H1 (cell line): Measurements from ENCODE around the gene USPL1. TPM values are rescaled to one million over a fixed set of nuclear protein-coding genes. Genes with fewer than 3 reads are reported as not detected.

Source experiments
- CTCF ChIA-PET: fragments of 300-600 bp; sonication (Branson Sonifier 250); formaldehyde crosslinking; loops from one replicate; lab custom pipeline; 2021; ENCODE audit not compliant: partially characterized antibody; lab: Charles Lee
- POLR2A ChIA-PET: fragments of 300-600 bp; sonication (Branson Sonifier 250); formaldehyde crosslinking; loops from one replicate; lab custom pipeline; 2021; ENCODE audit warnings: inconsistent platforms; ENCODE audit not compliant: partially characterized antibody; lab: Charles Lee
- DNase-seq, 2 experiments: peaks; one replicate each; pipeline versions ENCODE4 v3.0.0 to v3.0.0-alpha.2; 2010 to 2022; ENCODE audit warnings: low spot score in 2 of 2, low read depth in 1 of 2, mixed read lengths in 1 of 2
- FAIRE-seq: peaks from 2 replicates; lab custom pipeline; 2011; peaks lifted over from hg19 to GRCh38; lab: Jason Lieb, UNC
- H2AFZ ChIP-seq: 2 replicates; pipeline ENCODE4 v1.8.1; 2012; ENCODE audit warnings: low read length, inconsistent platforms
- H2AK5ac ChIP-seq: 2 replicates; pipeline ENCODE4 v1.6.1; 2013; ENCODE audit warnings: low read depth, low read length
- H2BK120ac ChIP-seq: replicated peaks from 2 replicates; pipeline ENCODE3; 2013; ENCODE audit warnings: low read depth, low read length, inconsistent platforms
- H2BK12ac ChIP-seq: 2 replicates; pipeline ENCODE4 v1.6.1; 2013; ENCODE audit warnings: low read depth, low read length
- H2BK15ac ChIP-seq: 2 replicates; pipeline ENCODE4 v1.6.1; 2013; ENCODE audit warnings: low read length
- H2BK20ac ChIP-seq: 2 replicates; pipeline ENCODE4 v1.6.1; 2013; ENCODE audit warnings: low read length
- H2BK5ac ChIP-seq: 2 replicates; pipeline ENCODE4 v1.6.1; 2013; ENCODE audit warnings: low read depth, low read length
- H3K14ac ChIP-seq: 2 replicates; pipeline ENCODE4 v1.6.1; 2013; ENCODE audit warnings: inconsistent platforms; ENCODE audit not compliant: insufficient read length
- H3K18ac ChIP-seq: 2 replicates; pipeline ENCODE4 v1.6.1; 2013; ENCODE audit warnings: low read length; ENCODE audit errors: extremely low read depth
- H3K23ac ChIP-seq: 2 replicates; pipeline ENCODE4 v1.6.1; 2013; ENCODE audit warnings: inconsistent platforms; ENCODE audit not compliant: insufficient read length
- H3K23me2 ChIP-seq: 2 replicates; pipeline ENCODE4 v1.6.1; 2013; ENCODE audit warnings: low read depth, low read length
- H3K27ac ChIP-seq: 2 replicates; pipeline ENCODE4 v1.6.1; 2011; ENCODE audit warnings: low read depth, low read length, inconsistent platforms
- H3K27me3 ChIP-seq, 4 experiments: replicated peaks in 1 of 4; 1 replicate in 1 of 4; 2 replicates in 3 of 4; pipeline versions ENCODE4 v1.6.1 to v1.8.1; 2011 to 2013; ENCODE audit warnings: low read length in 3 of 4, mild to moderate bottlenecking in 3 of 4, inconsistent platforms in 2 of 4, mixed read lengths in 2 of 4, moderate library complexity in 1 of 4; ENCODE audit not compliant: control insufficient read depth in 3 of 4, insufficient read depth in 3 of 4; ENCODE audit errors: extremely low read depth in 1 of 4
- H3K36me3 ChIP-seq, 4 experiments: 2 replicates each; pipeline versions ENCODE4 v1.6.1 to v1.8.1; 2011 to 2013; ENCODE audit warnings: mild to moderate bottlenecking in 4 of 4, low read length in 3 of 4, moderate library complexity in 2 of 4, control low read depth in 1 of 4, inconsistent platforms in 1 of 4; ENCODE audit not compliant: insufficient read depth in 4 of 4, control insufficient read depth in 2 of 4
- H3K4ac ChIP-seq: replicated peaks from 2 replicates; pipeline ENCODE3; 2013; ENCODE audit warnings: low read length, low read depth, mixed read lengths, inconsistent platforms; ENCODE audit not compliant: insufficient read length
- H3K4me1 ChIP-seq, 4 experiments: replicated peaks in 1 of 4; 1 replicate in 1 of 4; 2 replicates in 3 of 4; pipeline versions ENCODE4 v1.6.1 to v1.8.1; 2011 to 2013; ENCODE audit warnings: low read length in 3 of 4, inconsistent platforms in 2 of 4, mixed read lengths in 1 of 4; ENCODE audit not compliant: insufficient read depth in 4 of 4, control insufficient read depth in 3 of 4
- H3K4me2 ChIP-seq, 2 experiments: 2 replicates each; pipeline versions ENCODE4 v1.6.1 to v1.8.1; 2011 to 2013; ENCODE audit warnings: low read depth in 2 of 2, low read length in 2 of 2, control low read depth in 1 of 2, inconsistent platforms in 1 of 2, mild to moderate bottlenecking in 1 of 2; ENCODE audit not compliant: insufficient read depth in 1 of 2
- H3K4me3 ChIP-seq, 4 experiments: fragments of 200-600, 300-600 bp in 1 of 4; sonication (generic), shearing (Covaris generic), sonication (Bioruptor Twin) in 1 of 4; 2 replicates each; pipeline versions ENCODE4 v1.5.1 to v1.8.1; 2011 to 2016; ENCODE audit warnings: low read length in 4 of 4, low read depth in 3 of 4, control low read depth in 2 of 4, inconsistent platforms in 2 of 4, mild to moderate bottlenecking in 2 of 4, mixed read lengths in 1 of 4, moderate library complexity in 1 of 4; ENCODE audit not compliant: insufficient read depth in 2 of 4; ENCODE audit errors: extremely low read depth in 1 of 4
- H3K56ac ChIP-seq: replicated peaks from 2 replicates; pipeline ENCODE3; 2013; ENCODE audit warnings: low read depth, mild to moderate bottlenecking, mixed read lengths, low read length, inconsistent platforms; ENCODE audit not compliant: insufficient read length
- H3K79me1 ChIP-seq: 2 replicates; pipeline ENCODE4 v1.6.1; 2013; ENCODE audit warnings: low read depth, low read length, control low read depth
- H3K79me2 ChIP-seq, 2 experiments: 2 replicates each; pipeline versions ENCODE4 v1.6.1 to v1.8.1; 2012 to 2013; ENCODE audit warnings: low read length in 2 of 2, mild to moderate bottlenecking in 2 of 2, inconsistent platforms in 1 of 2; ENCODE audit not compliant: insufficient read depth in 2 of 2, control insufficient read depth in 1 of 2
- H3K9ac ChIP-seq, 4 experiments: replicated peaks in 1 of 4; 1 replicate in 1 of 4; 2 replicates in 3 of 4; pipeline versions ENCODE4 v1.6.1 to v1.8.1; 2011 to 2013; ENCODE audit warnings: low read depth in 3 of 4, low read length in 3 of 4, control low read depth in 2 of 4, mild to moderate bottlenecking in 2 of 4, moderate library complexity in 2 of 4, inconsistent platforms in 1 of 4; ENCODE audit errors: extremely low read depth in 1 of 4
- H3K9me3 ChIP-seq, 2 experiments: 2 replicates each; pipeline versions ENCODE4 v1.6.1 to v1.8.1; 2012 to 2013; ENCODE audit warnings: mild to moderate bottlenecking in 2 of 2, moderate library complexity in 2 of 2, control low read depth in 1 of 2, inconsistent platforms in 1 of 2, low read depth in 1 of 2, low read length in 1 of 2, mixed read lengths in 1 of 2; ENCODE audit not compliant: insufficient read depth in 2 of 2
- H4K20me1 ChIP-seq, 2 experiments: replicated peaks in 1 of 2; 2 replicates each; pipeline versions ENCODE3 to v1.8.1; 2011 to 2013; ENCODE audit warnings: inconsistent platforms in 2 of 2, low read length in 2 of 2, mild to moderate bottlenecking in 1 of 2; ENCODE audit not compliant: insufficient read depth in 2 of 2, control insufficient read depth in 1 of 2
- H4K5ac ChIP-seq: 2 replicates; pipeline ENCODE4 v1.6.1; 2013; ENCODE audit warnings: low read length, low read depth, mixed read lengths, inconsistent platforms; ENCODE audit not compliant: insufficient read length
- H4K8ac ChIP-seq: 2 replicates; pipeline ENCODE4 v1.8.0; 2013; ENCODE audit warnings: mild to moderate bottlenecking, moderate library complexity, low read length, inconsistent platforms; ENCODE audit not compliant: insufficient read depth; ENCODE audit errors: extremely low read depth
- H4K91ac ChIP-seq: replicated peaks from 2 replicates; pipeline ENCODE3; 2013; ENCODE audit warnings: low read length, mixed read lengths, inconsistent platforms; ENCODE audit not compliant: insufficient read length
- ATF2 ChIP-seq: IDR thresholded peaks from 2 replicates; pipeline ENCODE4 v1.6.1; 2012; ENCODE audit warnings: low read length, inconsistent platforms
- CEBPB ChIP-seq: IDR thresholded peaks from 2 replicates; pipeline ENCODE4 v1.6.1; 2012; ENCODE audit warnings: low read depth, low read length
- CHD1 ChIP-seq: IDR thresholded peaks from 2 replicates; pipeline ENCODE4 v1.6.1; 2012; ENCODE audit warnings: low read depth, low read length, improper control_type of control experiment
- E2F6 ChIP-seq: IDR thresholded peaks from 2 replicates; pipeline ENCODE4 v1.6.1; 2012; ENCODE audit warnings: inconsistent platforms
- JUN ChIP-seq: IDR thresholded peaks from 2 replicates; pipeline ENCODE4 v1.6.1; 2011; ENCODE audit warnings: low read depth, mild to moderate bottlenecking, improper control_type of control experiment, low read length
- KDM4A ChIP-seq: IDR thresholded peaks from one replicate; pipeline ENCODE4 v1.7.1; 2012; ENCODE audit warnings: low read depth, mild to moderate bottlenecking, moderate library complexity, low read length, inconsistent platforms; ENCODE audit not compliant: severe bottlenecking
- POLR2AphosphoS5 ChIP-seq: IDR thresholded peaks from 2 replicates; pipeline ENCODE4 v1.6.1; 2011; ENCODE audit warnings: low read depth, low read length
- RBBP5 ChIP-seq: IDR thresholded peaks from 2 replicates; pipeline ENCODE4 v1.7.1; 2012; ENCODE audit warnings: low read depth, mild to moderate bottlenecking, inconsistent platforms, low read length, moderate library complexity, borderline replicate concordance
- SAP30 ChIP-seq: fragments of 300-600 bp; sonication (generic); IDR thresholded peaks from 2 replicates; pipeline ENCODE4 v1.7.1; 2012; ENCODE audit warnings: low read length, moderate library complexity, mild to moderate bottlenecking, inconsistent platforms; ENCODE audit not compliant: insufficient read depth, insufficient replicate concordance
- TAF7 ChIP-seq: optimal IDR thresholded peaks from 2 replicates; pipeline ENCODE3; 2011; ENCODE audit warnings: low read depth, mild to moderate bottlenecking, inconsistent platforms, low read length, moderate library complexity, borderline replicate concordance
- YY1 ChIP-seq: IDR thresholded peaks from 2 replicates; pipeline ENCODE4 v1.6.1; 2011; ENCODE audit warnings: low read depth, mild to moderate bottlenecking, low read length
- WGBS, 2 experiments: shearing (Covaris generic) in 1 of 2; methylation state at CpG; one replicate each; pipeline versions ENCODE4 v1.1.6 to v1.1.7; 2013 to 2015; ENCODE audit warnings: low lambda C conversion rate in 2 of 2, mixed read lengths in 2 of 2, inconsistent platforms in 1 of 2, low coverage in 1 of 2, missing lambda C conversion rate in 1 of 2; ENCODE audit not compliant: insufficient replicate concordance in 2 of 2, insufficient coverage in 1 of 2, insufficient read length in 1 of 2; ENCODE audit errors: extremely low coverage in 1 of 2, missing lambda C conversion rate in 1 of 2; 5-methylcytosine and 5-hydroxymethylcytosine counted together
- polyA plus RNA-seq, 7 experiments: library from polyadenylated mRNA; depleted of rRNA in 3 of 7; stranded (reverse) in 5 of 7; unstranded in 2 of 7; fragments of >200 nt in 5 of 7; fragments of 200-250 nt in 2 of 7; gene quantifications; 1 replicate in 5 of 7; 2 replicates in 1 of 7; 4 replicates in 1 of 7; pipeline versions ENCODE4 v1.2.1 to v1.2.3, GENCODE V29; 2011 to 2013; ENCODE audit warnings: missing spikeins in 2 of 7, mixed read lengths in 2 of 7
- total RNA-seq: library from RNA; stranded (reverse); fragmentation: NEBNext Ultra II Directional; extraction: Animal tissue kit (Norgen Biotek cat#: 25700); gene quantifications from 2 replicates; pipeline ENCODE4 v1.2.1, GENCODE V29; 2021

The USPL1 gene
- total and polyA plus RNA-seq, 2 of the 8 experiments (the other 6 are each of a cell fraction or from before 2014, with no cell fraction given): 6.3 to 17.1 TPM

GRCh38 chr13:30593001-30593400 is 24.7 kb upstream of the USPL1 start:
- Histone ChIP-seq H2BK15ac (no peak overlapping the region), H3K18ac (no peak overlapping the region), H3K9ac (no peak overlapping the region), H2BK12ac (no peak overlapping the region), H3K56ac (no peak overlapping the region), H4K91ac (no peak overlapping the region), H3K4ac (no peak overlapping the region), H3K23me2 (no peaks in the 10 kb centered on the region), H2BK120ac (no peak overlapping the region), H3K23ac (no peak overlapping the region), H2AK5ac (no peak overlapping the region), H3K79me2 (no peaks in the 10 kb centered on the region), H4K5ac (no peak overlapping the region), H4K20me1 (no peaks in the 10 kb centered on the region), H3K27me3 (no peaks in the 10 kb centered on the region), H3K79me1 (no peaks in the 10 kb centered on the region), H4K8ac (no peak overlapping the region), H3K4me1 (no peaks in the 10 kb centered on the region), H2AFZ (no peak overlapping the region), H3K9me3 (no peaks in the 10 kb centered on the region), H3K27ac (no peak overlapping the region), H3K36me3 (no peaks in the 10 kb centered on the region), H3K14ac (no peak overlapping the region), H3K4me3 (no peak overlapping the region), H2BK5ac (no peak overlapping the region), H3K4me2 (no peak overlapping the region), H2BK20ac (no peak overlapping the region)
- POLR2A ChIA-PET: no interaction called here
- CTCF ChIA-PET: no interaction called here
- TF ChIP-seq CHD1: no peak
- no peak for TF ChIP-seq CEBPB
- TF ChIP-seq RBBP5: no peak
- TF ChIP-seq ATF2: no peak
- TF ChIP-seq E2F6: no peak
- TF ChIP-seq POLR2AphosphoS5: no peak
- TF ChIP-seq SAP30: no peak
- TF ChIP-seq TAF7: no peak
- TF ChIP-seq YY1: no peak
- no peak for TF ChIP-seq KDM4A
- no peak for TF ChIP-seq JUN
- WGBS, 2 experiments: 91% methylated on average over 2 of the region's 2 CpGs; no CpG with 5 or more reads in 1 of the 2 experiments
- DNase-seq: no peak
- no peak for FAIRE-seq
